Testis (tissue), 2 donors: Measurements from ENCODE around the gene KIF4A.

ENCODE experiments used
- CTCF ChIP-seq, 3 experiments: fragments of 450-650 bp in 2 of 3; fragments of 200-600 bp in 1 of 3; sonication (generic) in 1 of 3; IDR thresholded peaks; one replicate each; pipeline ENCODE4 v1.5.1; 2016 to 2019; ENCODE audit warnings: antibody characterized with exemption in 3 of 3, mild to moderate bottlenecking in 2 of 3, moderate library complexity in 1 of 3
- POLR2A ChIP-seq: fragments of 450-650 bp; IDR thresholded peaks from one replicate; pipeline ENCODE4 v1.6.1; 2017; ENCODE audit warnings: antibody characterized with exemption, mild to moderate bottlenecking, moderate library complexity

GRCh38 chrX:70260104-70260503 lies 29.8 kb upstream of the KIF4A start, which contains the start of gene P2RY4:
- no peak for TF ChIP-seq CTCF (IDR thresholded peaks at IDR 0.05)
- no peak for TF ChIP-seq POLR2A
